Muscle layer of colon (tissue), 2 donors: ENCODE measurements around the gene RNASE1.

Experiments used
- H3K27ac ChIP-seq: one replicate; pipeline ENCODE4 v1.7.0; 2013; ENCODE audit warnings: low read depth, mild to moderate bottlenecking, low read length, moderate library complexity
- H3K27me3 ChIP-seq, 2 donors: one replicate each; pipeline ENCODE4 v1.7.0; 2013; ENCODE audit warnings: low read length in 2 of 2, mild to moderate bottlenecking in 2 of 2; ENCODE audit not compliant: insufficient read depth in 2 of 2, control insufficient read depth in 1 of 2
- H3K36me3 ChIP-seq: one replicate; pipeline ENCODE4 v1.7.0; 2013; ENCODE audit warnings: mild to moderate bottlenecking, low read length; ENCODE audit not compliant: insufficient read depth
- H3K4me1 ChIP-seq: one replicate; pipeline ENCODE4 v1.7.0; 2013; ENCODE audit warnings: mild to moderate bottlenecking, low read length; ENCODE audit not compliant: insufficient read depth
- H3K4me3 ChIP-seq, 2 donors: one replicate each; pipeline ENCODE4 v1.7.0; 2013; ENCODE audit warnings: low read length in 2 of 2, low read depth in 1 of 2, mild to moderate bottlenecking in 1 of 2, moderate library complexity in 1 of 2
- H3K9ac ChIP-seq: one replicate; pipeline ENCODE4 v1.7.0; 2013; ENCODE audit warnings: low read length
- H3K9me3 ChIP-seq: one replicate; pipeline ENCODE4 v1.7.0; 2013; ENCODE audit warnings: mild to moderate bottlenecking, low read length
- donor health status: abdominal sarcoma.
- donor health status: Adenocarcinoma of cecum.

Gene RNASE1

DNA sequence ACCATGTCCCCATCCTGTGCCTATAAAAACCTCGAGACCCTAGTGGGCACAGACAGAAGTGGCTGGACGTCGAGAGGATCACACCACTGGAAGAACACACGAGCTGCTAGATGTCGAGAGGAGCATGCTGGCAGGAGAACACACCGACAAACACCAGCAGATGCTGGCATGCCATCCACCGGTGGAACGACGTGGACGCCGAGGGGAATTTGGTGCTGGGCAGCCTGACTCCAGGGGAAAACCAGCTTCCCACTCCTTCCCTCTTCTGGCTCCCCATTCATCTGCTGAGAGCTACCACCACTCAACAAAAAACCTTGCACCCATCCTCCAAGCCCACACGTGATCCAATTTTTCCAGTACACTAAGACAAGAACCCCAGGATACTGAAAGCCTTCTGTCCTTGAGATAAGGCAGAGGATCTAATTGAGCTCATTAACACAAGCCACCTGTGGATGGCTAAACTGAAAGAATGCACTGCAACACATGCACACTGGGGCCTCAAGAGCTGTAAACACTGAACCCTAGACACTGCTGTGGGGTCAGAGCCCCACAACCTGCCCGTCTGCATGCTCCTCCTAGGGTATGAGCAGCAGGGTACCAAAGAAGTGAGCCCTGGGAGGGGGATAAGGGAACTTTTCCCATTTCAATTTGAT is 12.1 kb downstream of the RNASE1 start:
- H3K9ac ChIP-seq, result no peak overlapping the region
- H3K36me3 ChIP-seq, result no peaks in the 10 kb centered on the region
- H3K27me3 ChIP-seq, result no peaks in the 10 kb centered on the region
- H3K4me3 ChIP-seq, result no peak overlapping the region
- no peak overlapping the region for H3K27ac ChIP-seq
- H3K4me1 ChIP-seq, result no peaks in the 10 kb centered on the region
- no peaks in the 10 kb centered on the region for H3K9me3 ChIP-seq

DNA sequence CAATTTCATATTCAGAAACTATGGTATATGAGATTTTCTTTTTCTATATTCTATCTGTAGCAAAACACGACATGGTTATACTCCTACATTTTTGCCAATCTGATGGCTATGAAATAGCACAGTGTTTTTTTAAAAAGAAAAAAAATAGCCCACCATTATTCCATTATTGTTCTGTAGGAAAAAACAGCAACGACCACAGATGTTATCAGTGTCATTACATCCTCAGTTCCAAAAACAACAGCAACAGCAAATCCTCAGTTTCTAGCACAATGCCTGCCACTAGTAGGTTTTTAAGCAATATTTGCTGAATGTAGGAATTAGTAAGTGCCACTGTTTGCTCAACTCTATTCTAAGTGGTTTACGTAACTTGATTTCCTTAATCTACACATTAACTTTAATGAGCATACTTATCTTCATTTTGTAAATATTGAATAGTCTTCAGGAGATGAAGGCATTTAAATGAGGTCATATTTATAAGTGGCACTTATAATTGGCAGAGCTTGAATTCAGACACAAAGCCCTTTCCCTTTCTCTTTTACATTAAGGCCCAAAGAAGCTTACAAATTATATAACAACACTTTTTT is 13.3 kb downstream of the RNASE1 start:
- no peaks in the 10 kb centered on the region for H3K36me3 ChIP-seq
- H3K27me3 ChIP-seq, result no peaks in the 10 kb centered on the region
- no peak overlapping the region for H3K27ac ChIP-seq
- no peaks in the 10 kb centered on the region for H3K9me3 ChIP-seq
- no peaks in the 10 kb centered on the region for H3K4me1 ChIP-seq
- H3K4me3 ChIP-seq, result no peak overlapping the region
- no peak overlapping the region for H3K9ac ChIP-seq

DNA sequence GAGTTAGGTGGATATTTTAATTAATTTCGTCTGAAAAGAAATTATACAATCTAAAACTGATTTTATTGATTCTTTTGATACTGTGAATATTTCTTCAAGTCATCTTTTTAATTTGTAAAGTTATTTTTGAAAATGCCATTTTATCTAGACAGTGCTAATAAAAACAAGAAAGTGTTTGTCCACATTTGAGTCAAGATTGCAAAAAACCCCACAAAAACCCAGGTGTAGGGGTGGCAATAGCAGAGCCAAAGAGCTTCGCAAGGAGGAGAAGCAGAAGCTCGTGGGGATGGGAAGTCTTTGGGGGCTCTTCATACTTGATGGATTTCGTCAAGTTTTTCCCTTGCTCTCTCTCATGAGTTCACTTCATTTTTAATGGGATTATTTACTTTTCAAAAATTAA is 15.6 kb downstream of the RNASE1 start:
- no peaks in the 10 kb centered on the region for H3K36me3 ChIP-seq
- no peak overlapping the region for H3K4me3 ChIP-seq
- no peaks in the 10 kb centered on the region for H3K9me3 ChIP-seq
- H3K27ac ChIP-seq, result no peak overlapping the region
- H3K27me3 ChIP-seq, result no peaks in the 10 kb centered on the region
- no peak overlapping the region for H3K9ac ChIP-seq
- no peaks in the 10 kb centered on the region for H3K4me1 ChIP-seq

DNA sequence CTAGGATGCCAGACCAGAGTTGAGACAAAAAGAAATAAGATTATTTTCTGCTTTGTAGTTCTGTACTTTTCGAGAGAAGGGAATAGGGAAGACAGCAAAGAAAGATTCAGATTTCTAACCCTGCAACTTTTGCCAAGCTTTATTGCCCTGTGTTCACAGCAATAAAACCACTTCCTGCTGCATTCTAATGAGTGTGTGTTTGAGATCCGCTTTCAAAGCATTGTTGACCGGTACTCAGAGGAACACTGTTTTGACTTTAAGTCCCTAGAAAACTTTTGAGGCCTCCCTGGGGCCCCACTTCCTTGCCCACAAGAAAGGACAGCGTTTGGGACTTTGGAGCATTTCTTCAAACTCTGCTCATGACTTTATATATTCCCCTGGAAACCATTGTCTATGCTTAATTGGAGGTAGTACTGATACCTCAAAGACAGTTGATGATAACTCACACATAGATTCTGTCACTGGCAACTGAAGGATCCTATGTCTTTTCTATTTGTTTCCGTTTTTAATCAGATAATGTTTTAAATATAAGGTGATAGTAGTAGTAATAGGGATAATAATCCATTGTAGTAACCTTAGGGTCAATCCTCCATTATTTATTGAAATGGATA is 20.3 kb downstream of the RNASE1 start:
- Histone ChIP-seq H3K9ac (no peak overlapping the region), H3K4me1 (no peaks in the 10 kb centered on the region), H3K9me3 (no peaks in the 10 kb centered on the region), H3K27ac (no peak overlapping the region), H3K36me3 (no peaks in the 10 kb centered on the region), H3K27me3 (no peaks in the 10 kb centered on the region), H3K4me3 (no peak overlapping the region)

DNA sequence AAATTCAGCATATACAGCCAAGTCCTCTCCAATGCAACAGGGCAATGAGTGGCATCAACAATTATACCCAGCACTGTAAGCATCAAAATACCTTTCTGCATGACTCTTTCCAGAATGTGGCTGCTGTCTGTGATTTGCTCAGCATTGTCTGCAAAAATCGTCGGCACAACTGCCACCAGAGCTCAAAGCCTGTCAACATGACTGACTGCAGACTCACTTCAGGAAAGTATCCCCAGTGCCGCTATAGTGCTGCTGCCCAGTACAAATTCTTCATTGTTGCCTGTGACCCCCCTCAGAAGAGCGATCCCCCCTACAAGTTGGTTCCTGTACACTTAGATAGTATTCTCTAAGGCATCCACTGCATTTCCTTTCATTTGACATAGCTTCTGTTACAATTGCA is 20.8 kb downstream of the RNASE1 start:
- no peaks in the 10 kb centered on the region for H3K4me1 ChIP-seq
- no peaks in the 10 kb centered on the region for H3K27me3 ChIP-seq
- H3K9me3 ChIP-seq, result no peaks in the 10 kb centered on the region
- no peak overlapping the region for H3K9ac ChIP-seq
- H3K36me3 ChIP-seq, result no peaks in the 10 kb centered on the region
- H3K27ac ChIP-seq, result no peak overlapping the region
- no peak overlapping the region for H3K4me3 ChIP-seq

DNA sequence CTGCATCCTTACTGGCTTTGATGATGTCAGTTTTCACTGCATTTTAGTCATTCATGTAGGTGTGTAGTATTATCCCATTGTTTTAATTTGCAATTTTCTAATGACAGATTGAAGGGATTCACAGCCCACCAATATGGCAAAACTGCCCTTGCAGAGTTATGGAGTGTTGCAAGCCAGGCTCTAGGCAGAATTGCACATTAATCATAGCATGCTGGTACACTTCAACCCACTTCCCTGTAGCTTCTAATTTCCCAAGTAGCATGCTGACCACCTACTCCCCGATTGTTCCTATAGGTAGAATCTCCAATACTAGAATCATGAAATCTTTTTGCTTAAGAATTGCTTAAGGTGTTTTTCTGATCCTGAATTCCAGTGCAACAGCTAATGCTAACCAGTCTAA is 26.7 kb downstream of the RNASE1 start:
- Histone ChIP-seq H3K27ac (no peak overlapping the region), H3K4me1 (no peaks in the 10 kb centered on the region), H3K27me3 (no peaks in the 10 kb centered on the region), H3K4me3 (no peak overlapping the region), H3K36me3 (no peaks in the 10 kb centered on the region), H3K9ac (no peak overlapping the region), H3K9me3 (no peaks in the 10 kb centered on the region)

DNA sequence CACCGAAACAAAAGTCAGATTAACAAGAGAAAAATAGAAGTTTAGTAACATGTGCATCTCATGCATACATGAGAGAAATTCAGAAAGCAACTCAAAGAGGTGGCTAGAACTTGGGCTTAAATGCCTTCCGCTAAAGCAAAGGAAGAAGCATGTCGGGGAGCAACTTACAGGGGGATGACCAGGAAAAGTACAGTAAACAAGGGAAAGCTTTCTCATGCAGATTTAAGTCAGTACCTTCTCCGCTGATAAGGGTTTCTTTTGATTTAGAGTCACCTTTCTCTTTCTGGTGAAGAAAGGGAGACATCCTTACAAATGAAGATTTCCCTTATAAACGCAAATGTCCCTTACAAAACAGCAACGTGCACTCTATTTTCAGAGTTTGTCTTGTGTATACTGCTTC is 27.6 kb downstream of the RNASE1 start:
- Histone ChIP-seq H3K9ac (no peak overlapping the region), H3K4me3 (no peak overlapping the region), H3K4me1 (no peaks in the 10 kb centered on the region), H3K27me3 (no peaks in the 10 kb centered on the region), H3K27ac (no peak overlapping the region), H3K9me3 (no peaks in the 10 kb centered on the region), H3K36me3 (no peaks in the 10 kb centered on the region)

DNA sequence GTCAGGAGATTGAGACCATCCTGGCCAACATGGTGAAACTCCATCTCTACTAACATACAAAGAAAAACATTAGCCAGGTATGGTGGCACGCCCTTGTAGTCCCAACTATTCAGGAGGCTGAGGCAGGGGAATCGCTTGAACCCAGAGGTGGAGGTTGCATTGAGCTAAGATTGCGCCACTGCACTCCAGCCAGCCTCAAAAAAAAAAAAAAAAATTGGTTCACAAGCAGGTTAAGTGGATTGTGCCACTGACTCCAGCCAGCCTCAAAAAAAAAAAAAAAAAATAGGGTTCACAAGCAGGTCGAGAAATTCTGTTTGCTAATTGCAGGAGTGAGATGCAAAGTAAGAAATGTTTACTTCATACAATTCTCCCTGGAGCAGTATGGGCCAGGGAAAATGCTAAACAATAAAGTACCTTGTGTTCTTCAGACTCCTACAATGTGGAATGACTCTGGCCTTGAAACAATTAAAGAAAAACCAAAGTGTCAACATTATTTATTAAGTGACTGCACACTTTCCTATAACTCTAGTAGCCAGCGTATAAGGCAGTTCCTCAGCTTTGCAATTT is 28.3 kb downstream of the RNASE1 start:
- H3K27me3 ChIP-seq, result no peaks in the 10 kb centered on the region
- no peak overlapping the region for H3K4me3 ChIP-seq
- H3K36me3 ChIP-seq, result no peaks in the 10 kb centered on the region
- no peak overlapping the region for H3K9ac ChIP-seq
- H3K4me1 ChIP-seq, result no peaks in the 10 kb centered on the region
- no peak overlapping the region for H3K27ac ChIP-seq
- no peaks in the 10 kb centered on the region for H3K9me3 ChIP-seq

DNA sequence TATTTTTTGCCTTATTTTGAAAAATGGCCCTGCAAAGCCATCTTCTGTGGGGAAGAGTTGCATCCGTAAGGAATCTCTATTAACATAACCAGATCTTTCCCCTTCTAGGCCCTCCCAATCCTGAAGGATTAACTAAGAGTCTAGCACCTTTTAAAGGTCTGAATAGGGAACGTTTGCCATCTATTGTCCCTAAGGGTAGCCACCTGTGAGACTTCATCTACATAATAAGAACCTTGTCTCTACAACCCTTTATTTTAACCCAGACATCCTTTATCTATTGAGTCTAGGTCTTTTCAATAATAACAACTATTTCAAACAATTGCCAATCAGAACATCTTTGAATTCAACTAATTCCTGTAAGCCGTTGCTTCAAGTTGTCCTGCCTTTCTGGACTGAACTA is 30.0 kb downstream of the RNASE1 start:
- no peak overlapping the region for H3K9ac ChIP-seq
- no peaks in the 10 kb centered on the region for H3K9me3 ChIP-seq
- H3K27me3 ChIP-seq, result no peaks in the 10 kb centered on the region
- H3K4me1 ChIP-seq, result no peaks in the 10 kb centered on the region
- no peak overlapping the region for H3K27ac ChIP-seq
- no peaks in the 10 kb centered on the region for H3K36me3 ChIP-seq
- H3K4me3 ChIP-seq, result no peak overlapping the region

DNA sequence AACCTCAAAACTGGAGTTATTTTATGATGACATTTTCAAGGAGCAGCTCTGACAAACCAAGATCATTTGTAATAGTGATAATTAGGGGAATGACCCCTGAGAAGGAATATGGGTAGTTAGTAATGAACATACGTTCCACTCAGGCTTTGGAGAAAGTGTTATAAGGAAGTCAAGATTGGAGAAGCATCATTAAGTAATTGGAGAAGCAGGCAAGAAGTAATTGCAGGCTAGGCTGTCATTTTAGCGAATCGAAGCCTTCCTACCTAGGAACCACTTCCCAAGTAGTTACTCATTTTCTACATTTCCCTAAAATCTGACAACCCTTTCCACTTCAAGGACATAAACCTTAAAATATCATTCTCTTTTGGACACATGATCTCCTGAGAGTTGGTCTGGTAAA is 33.2 kb downstream of the RNASE1 start:
- no peak overlapping the region for H3K4me3 ChIP-seq
- H3K9ac ChIP-seq, result no peak overlapping the region
- H3K36me3 ChIP-seq, result no peaks in the 10 kb centered on the region
- no peaks in the 10 kb centered on the region for H3K27me3 ChIP-seq
- H3K4me1 ChIP-seq, result no peaks in the 10 kb centered on the region
- H3K27ac ChIP-seq, result no peak overlapping the region
- no peaks in the 10 kb centered on the region for H3K9me3 ChIP-seq

DNA sequence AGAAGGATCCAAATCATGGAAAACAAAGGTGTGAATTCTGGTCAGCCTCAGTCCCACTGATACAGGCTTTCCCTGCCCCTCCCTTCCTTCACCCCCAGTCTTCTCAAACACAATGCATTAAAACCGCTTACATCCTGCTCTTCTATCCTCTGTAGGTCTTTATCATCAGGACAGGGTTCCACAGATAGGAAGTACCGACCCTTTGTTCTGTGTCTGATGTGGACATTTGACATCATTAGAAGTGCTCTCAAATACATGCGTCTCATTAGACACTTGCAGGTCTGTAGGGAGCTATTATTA is 34.1 kb downstream of the RNASE1 start:
- Histone ChIP-seq H3K9me3 (no peaks in the 10 kb centered on the region), H3K4me1 (no peaks in the 10 kb centered on the region), H3K27ac (no peak overlapping the region), H3K4me3 (no peak overlapping the region), H3K27me3 (no peaks in the 10 kb centered on the region), H3K9ac (no peak overlapping the region), H3K36me3 (no peaks in the 10 kb centered on the region)

DNA sequence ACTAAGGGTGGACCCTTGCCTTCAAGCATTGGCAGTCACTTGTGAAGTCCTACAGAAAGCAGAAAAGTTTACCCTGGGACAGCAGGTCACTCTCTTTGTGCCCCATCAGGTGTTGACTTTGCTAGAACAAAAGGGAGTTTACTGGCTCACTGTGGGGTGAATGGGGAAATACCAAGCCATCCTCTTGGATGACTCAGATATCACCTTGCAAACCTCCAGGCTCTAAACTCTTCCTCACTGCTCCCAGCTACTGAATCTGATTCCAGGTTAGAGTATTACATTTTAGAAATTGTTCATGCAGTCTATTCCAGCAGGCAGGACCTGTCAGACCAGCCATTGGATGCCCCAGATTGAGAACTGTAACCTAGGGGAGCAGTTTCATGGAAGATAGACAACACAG is 41.7 kb downstream of the RNASE1 start:
- no peaks in the 10 kb centered on the region for H3K36me3 ChIP-seq
- no peaks in the 10 kb centered on the region for H3K27me3 ChIP-seq
- no peak overlapping the region for H3K27ac ChIP-seq
- no peaks in the 10 kb centered on the region for H3K4me1 ChIP-seq
- H3K9ac ChIP-seq, result no peak overlapping the region
- H3K4me3 ChIP-seq, result no peak overlapping the region
- no peaks in the 10 kb centered on the region for H3K9me3 ChIP-seq
